ENCODE measurements around the gene RDH16.
"Not testable (repeated sequence)": the region's sequence is repeated elsewhere in the genome, so short reads cannot be mapped to it uniquely, and the experiment has no call there.

Gene RDH16

DNA sequence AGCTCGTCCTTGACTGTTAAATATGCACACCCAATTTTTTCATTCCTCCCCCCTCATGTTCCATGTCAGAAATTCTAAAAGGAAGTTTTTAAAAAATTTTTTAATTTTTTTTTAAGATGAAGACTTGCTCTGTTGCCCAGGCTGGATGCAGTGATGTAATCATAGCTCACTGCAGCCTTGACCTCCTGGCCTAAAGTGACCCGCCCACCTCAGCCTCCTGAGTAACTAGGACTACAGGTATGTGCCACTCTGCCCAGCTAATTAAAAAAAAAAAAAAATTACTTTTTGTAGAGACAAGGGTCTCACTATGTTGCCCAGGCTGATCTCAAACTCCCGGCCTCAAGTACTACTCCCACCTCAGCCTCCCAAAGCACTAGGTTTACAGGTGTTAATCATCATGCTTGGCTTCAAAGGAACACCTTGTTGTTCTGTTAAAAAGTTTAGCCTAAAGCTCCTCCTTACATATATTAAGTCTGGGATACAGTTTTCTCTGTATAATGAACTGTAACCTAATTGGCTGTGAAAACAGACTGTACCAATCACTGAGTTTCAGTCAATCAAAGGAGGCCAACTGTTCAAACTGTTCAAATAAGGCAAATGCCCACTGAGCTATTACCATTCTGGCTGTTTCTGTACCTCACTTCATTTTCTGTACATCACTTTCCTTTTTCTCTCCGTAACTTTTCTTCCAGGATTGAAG lies 41.0 kb downstream of the RDH16 start:
- DNase-seq: no peak

DNA sequence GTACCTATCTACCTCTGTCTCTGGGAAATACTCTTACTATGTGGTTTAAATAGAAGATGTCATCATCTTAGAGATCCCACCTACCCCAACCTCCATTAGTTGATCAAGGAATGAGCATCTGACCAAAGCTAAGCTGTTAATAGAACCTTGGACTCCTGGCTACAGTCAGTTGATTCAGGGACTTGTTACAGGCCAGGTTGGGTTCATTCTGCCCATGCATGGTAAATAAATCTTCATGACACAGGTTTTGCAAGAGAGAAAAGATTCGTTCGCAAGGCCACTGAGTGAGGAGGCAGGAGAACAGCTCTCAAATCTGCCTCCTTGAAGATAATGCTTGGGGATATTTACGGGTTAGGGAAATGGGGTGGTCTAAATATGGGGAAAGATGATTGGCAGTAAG lies 42.7 kb downstream of the RDH16 start:
- no peak for DNase-seq

DNA sequence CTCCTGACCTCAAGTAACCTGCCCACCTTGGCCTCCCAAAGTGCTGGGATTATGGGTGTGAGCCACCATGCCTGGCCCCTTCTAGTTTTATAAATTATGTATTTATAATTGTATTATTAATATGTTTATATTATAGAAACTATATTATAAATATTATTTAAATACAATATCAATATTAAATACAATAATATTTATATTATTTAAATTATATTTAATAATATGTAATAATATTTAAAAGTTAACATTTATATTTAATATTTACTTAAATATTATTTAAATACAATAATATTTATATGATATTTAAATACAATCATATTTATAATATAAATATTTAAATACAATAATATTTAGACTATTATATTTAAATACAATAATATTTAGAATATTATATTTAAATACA lies 43.2 kb downstream of the RDH16 start:
- DNase-seq: no peak

DNA sequence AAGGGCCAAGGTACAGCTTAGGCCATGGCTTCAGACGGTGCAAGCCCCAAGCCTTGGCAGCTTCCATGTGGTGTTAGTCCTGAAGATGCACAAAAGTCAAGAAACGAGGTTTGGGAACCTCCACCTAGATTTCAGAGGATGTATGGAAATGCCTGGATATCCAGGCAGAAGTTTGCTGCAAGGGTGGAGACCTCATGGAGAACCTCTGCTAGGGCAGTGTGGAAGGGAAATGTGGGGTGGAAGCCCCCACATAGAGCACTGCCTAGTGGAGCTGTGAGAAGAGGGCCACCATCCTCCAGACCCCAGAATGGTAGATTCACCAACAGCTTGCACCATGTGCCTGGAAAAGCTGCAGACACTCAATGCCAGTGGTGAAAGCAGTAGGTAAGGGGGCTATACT lies 48.0 kb downstream of the RDH16 start:
- DNase-seq: not testable (repeated sequence)

DNA sequence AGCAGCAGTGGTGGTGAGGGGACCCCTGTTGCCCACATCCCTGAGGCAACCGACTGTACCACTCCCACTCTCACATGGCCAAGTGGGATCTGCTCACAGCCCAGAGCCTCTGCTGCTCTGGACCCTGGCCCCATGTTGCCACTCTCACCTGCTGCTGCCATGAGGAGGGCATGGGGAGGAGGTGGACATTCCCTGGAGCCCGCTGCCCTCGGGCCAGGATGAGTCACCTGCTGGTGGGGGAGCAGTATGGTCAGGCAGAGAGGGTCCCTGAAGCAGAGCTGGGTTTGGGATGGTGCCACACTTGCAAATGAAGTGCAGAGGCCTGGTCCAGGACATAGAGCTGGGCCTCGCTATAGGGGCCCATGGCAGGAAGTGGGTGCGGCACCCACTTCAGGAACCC lies 49.3 kb downstream of the RDH16 start:
- DNase-seq: no peak

DNA sequence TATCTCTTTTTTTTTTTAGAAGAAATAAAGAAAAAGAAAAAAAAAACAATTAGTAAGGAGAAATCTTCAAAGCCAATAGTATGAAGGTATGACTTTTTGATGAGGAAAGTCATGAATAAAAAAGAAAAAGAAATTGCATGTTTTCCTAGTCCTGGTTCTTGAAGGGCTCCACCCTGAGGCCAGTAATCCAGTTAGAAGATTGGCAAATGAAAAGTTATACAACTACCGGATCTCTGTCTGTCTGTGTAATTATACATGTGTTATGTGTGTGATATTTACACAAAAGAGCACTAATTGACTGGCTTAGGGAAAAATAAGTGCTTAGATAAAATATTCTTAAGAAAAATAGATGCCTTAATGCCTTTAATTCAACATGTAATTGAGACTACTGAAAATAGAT lies 51.6 kb downstream of the RDH16 start:
- no peak for DNase-seq

DNA sequence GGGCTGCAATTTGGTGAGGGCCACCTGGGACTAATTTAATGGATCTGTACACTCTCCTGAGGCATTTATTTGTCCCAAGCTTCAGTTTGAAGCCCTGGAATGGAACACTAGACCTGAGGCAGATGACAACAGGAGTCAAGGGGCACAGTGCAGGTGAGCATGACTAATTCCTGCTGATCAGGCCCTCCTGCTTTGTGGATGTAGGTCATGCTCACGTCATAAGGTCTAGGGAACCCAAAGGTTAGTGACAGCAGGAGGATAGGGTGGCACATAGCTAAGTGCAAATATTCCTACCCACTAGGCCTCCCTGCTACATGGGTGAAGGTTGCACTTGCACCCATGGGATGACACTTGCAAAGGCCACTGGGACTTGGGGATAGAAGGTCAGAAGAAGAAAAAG lies 54.0 kb downstream of the RDH16 start:
- no peak for DNase-seq
